Gastrocnemius medialis (tissue), 4 donors: ENCODE measurements around the gene CYB561D1.

Source experiments
- POLR2A ChIP-seq, 2 donors: fragments of 450-650 bp; IDR thresholded peaks; one replicate each; pipeline ENCODE4 v1.6.1; 2017; ENCODE audit warnings: antibody characterized with exemption in 2 of 2, mild to moderate bottlenecking in 2 of 2, moderate library complexity in 2 of 2
- TF ChIP-seq, protein P1 (sequence below), 5 experiments: fragments of 450-650 bp in 3 of 5; fragments of 200-600 bp in 2 of 5; sonication (generic) in 2 of 5; IDR thresholded peaks in 4 of 5; conservative IDR thresholded peaks in 1 of 5; 1 replicate in 4 of 5; 2 replicates in 1 of 5; pipeline ENCODE4 v1.5.1; 2016 to 2019; ENCODE audit warnings: antibody characterized with exemption in 5 of 5, mild to moderate bottlenecking in 3 of 5, moderate library complexity in 3 of 5

DNA sequence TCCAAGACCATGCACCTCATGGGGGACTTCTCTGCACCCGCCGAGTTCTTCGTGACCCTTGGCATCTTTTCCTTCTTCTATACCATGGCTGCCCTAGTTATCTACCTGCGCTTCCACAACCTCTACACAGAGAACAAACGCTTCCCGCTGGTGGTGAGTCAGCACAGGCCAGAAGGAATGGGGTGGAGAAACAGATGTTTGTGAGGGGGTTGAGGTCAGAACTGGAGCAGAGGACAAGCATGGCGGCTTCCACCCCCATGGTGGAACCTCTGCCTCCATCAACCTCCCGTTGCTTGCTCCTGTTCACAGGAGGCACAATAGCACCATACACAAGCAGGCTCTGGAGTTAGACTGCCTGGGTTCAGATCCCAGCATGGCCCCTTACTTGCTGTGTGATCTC is 17.1 kb upstream of the CYB561D1 start:
- TF ChIP-seq, protein P1, sequence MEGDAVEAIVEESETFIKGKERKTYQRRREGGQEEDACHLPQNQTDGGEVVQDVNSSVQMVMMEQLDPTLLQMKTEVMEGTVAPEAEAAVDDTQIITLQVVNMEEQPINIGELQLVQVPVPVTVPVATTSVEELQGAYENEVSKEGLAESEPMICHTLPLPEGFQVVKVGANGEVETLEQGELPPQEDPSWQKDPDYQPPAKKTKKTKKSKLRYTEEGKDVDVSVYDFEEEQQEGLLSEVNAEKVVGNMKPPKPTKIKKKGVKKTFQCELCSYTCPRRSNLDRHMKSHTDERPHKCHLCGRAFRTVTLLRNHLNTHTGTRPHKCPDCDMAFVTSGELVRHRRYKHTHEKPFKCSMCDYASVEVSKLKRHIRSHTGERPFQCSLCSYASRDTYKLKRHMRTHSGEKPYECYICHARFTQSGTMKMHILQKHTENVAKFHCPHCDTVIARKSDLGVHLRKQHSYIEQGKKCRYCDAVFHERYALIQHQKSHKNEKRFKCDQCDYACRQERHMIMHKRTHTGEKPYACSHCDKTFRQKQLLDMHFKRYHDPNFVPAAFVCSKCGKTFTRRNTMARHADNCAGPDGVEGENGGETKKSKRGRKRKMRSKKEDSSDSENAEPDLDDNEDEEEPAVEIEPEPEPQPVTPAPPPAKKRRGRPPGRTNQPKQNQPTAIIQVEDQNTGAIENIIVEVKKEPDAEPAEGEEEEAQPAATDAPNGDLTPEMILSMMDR (IDR thresholded peaks at IDR 0.05 in 4 of 5, conservative IDR thresholded peaks at IDR 0.05 in 1 of 5): no peak
- TF ChIP-seq POLR2A (IDR thresholded peaks at IDR 0.05): no peak
